GM21786 (cell line): ENCODE data around the gene LIFR.

Experiments
- ATAC-seq: cut with Tn5 transposase; IDR thresholded peaks from one replicate; pipeline ENCODE4 v1.9.1; 2021; ENCODE audit not compliant: unreplicated experiment

The LIFR gene

DNA sequence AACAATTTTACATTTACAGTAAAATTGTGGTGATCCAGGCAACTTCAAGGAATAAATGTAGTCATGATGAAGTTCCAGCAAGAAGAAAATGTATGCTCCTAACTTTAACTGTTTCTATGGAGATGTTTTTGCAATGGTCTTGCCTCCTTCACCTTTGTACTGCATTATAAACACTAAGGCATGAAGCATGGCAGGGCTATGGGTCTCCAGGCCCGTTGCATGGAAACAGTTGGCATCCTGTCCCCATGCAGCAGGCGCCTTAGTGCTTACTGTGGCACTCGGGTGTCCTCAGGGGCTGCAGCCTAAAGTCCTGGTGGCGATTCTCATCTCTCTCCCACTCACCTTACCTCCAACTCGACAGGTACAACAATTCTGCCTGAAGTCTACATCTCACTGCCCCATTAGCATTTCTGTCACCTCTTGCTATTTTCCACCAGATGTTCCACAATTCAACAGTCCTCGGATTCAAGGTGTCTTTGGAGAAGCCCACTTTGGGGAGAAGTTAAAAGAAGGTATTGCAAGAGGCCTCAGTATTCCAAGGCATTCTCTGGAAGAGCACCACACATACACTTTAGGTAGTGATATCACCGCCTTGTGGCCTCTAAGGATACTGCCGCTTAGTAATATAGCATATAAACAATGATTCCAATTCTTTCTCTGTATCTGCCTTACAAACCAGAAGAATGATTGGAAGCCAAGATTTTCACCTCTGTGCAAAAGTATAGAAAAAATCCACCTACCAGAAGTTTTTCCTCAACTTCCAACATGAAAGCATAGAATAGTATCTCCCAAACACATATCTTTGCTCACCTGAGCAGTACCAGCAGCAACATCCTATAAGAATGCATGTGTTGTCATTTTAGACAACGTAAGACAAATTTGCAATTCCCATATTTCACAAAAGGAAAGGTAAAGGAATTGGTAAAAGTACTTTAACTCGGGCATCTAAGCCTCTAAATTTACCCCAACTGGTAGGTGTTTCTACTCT, 5.1 kb downstream of the LIFR start:
- ATAC-seq = peak; percentile 58

DNA sequence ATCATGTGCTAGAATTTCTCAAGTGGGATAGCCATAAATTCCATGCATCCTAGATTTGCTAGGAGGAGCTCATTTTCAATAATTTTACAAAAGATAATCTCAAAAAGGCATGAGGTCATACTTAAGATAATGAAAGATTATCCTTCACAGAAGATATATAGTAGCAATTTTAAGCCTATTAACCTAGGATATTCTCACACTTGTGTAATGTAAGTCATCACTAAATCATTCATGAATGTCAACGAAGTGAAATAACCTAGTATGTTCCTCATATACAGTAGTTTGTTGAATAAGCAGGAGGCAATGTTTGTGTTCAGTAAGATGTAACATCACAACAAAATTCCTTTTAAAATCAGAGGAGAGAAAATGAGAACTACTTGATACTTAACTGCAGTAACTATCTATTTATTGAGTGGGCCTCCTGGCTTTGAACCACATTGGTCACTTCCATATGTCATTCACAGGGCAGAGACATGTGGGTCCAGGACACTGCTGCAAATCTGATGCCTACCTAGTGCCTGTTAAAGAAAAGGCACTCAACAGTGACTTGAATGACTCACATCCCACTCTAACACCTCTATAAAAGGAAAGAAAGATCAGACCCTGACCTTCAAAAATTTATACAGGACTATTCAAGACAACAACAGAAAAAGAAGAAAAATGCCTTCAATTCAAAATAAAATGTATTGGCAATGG, 8.2 kb downstream of the LIFR start:
- no peak for ATAC-seq

DNA sequence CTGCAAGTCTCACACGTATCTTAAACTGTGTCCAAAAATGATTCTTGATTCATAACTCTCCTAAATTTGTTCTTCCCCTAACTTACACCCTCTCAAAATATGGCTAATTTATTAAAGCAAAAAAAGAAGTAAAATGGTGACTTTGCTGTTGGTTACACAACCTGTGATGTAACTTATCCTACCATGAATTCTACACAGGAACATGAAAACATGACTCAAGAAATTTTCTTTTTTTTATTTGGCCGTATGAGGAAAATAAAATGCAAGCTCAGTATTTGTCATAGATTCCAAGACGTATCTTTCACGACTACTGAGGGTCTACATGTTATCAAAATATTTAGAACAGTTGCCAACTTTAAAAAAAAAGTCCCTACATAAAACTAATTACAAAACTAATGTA, 9.2 kb downstream of the LIFR start:
- no peak for ATAC-seq

DNA sequence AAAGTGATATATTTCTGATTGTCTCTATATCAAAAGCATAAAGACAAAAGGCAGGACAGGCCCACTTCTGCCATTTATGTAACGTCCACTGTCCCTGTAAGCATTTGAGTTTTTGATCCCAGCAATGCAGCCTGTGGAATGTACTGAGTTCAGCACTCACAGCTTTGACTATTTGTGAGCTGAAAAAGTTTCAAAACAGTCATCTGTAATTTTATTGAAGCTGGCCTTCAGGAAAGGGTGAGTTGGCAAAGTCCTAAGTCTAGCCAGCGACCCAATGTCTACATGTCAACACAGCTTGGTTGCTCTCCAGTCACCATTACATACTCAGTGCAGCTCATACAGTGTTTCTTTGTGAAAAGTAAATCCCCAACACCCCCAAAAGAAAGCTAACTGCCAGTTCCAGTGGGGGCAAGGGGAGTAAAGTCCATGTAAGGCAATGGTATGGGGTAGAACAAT, 9.7 kb downstream of the LIFR start:
- no peak for ATAC-seq

GRCh38 chr5:38543886-38544285, 12.6 kb downstream of the LIFR start:
- ATAC-seq = no peak

DNA sequence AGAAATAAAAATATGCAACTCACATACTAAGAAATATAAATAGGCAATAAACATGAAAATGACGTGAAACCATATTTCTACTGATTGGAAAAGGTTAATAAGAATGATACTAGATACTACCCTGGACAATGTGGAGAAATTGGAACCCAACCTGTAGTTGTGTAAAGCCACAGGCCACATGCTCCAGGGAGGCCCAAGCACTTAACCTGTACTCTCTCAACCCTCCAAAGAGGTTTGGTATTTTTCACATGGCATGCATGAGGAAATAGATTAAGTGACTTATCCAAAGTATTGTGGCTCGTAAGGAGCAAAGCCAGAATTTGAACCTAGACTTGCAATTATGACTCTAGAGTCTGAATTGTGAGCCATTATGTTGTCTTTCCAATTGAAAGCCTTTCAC, 13.4 kb downstream of the LIFR start:
- no peak for ATAC-seq

- no peak for ATAC-seq
Observed at GRCh38 chr5:38541174-38541725, 15.2 kb downstream of the LIFR start.

DNA sequence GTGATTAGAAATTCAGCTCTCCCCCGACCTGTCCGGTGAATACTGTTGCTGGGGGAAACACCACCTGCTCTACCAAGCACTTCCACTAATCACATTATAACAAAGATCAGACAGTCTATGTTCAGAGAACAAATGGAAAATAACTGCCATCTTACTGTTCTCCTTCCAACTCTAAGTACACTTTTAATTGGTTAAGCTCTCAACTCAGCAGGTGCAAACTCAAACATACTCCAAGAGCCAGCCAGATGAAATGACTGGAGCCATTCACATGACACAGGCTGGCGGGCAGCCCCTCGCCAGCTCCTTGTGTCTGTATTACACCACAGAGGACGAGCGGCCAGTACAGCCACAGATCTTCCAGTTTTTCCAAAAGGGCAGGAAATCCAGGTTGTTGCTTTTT, 16.1 kb downstream of the LIFR start:
- no peak for ATAC-seq

GRCh38 chr5:38538161-38538560, 18.3 kb downstream of the LIFR start:
- no peak for ATAC-seq

GRCh38 chr5:38537505-38537904, 18.9 kb downstream of the LIFR start:
- ATAC-seq = no peak

DNA sequence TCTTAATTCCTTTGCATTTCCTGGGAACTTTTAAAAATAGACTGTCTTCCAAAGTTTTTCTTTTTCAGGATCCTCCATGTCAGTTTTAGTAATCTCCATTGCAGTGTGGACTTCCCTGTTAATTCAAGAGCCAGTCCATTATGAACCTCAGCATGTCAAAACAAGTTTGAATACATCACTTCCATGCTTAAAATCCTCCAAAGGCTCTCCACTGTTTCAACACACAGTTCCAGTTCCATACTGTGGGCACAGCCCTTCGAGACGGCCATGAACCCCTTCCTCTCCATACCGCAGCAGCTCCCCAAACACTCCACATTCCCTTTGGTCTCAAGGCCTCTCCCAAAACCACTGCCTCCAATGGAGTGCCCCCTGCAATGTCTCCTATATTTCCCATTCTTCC, 19.5 kb downstream of the LIFR start:
- no peak for ATAC-seq

- ATAC-seq = no peak
Observed at GRCh38 chr5:38535845-38536244, 20.6 kb downstream of the LIFR start.

DNA sequence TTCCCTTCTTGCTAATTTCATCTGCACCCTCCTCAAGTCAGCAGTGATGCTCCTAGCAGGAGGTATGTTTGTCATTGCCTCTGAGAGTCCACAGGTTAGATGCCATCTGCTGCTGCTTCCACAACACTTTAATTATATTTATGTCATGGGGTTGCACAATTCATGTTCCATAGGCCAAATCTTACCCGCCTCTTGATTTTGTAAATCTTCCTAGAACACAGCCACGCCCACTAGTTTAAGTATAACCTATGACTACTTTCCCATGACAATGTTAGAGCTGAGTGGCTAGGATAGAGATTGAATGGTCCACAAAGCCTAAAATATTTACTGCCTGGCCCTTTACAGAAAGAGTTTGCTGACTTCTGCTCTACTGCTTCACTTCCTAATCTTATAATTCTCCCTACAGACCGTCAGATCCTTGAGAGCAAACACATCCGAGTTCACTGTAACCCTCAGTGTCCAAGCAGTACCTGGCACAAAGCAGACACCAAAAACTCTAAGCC, 21.1 kb downstream of the LIFR start:
- no peak for ATAC-seq

- no peak for ATAC-seq
Observed at GRCh38 chr5:38534156-38534453, 22.3 kb downstream of the LIFR start.

DNA sequence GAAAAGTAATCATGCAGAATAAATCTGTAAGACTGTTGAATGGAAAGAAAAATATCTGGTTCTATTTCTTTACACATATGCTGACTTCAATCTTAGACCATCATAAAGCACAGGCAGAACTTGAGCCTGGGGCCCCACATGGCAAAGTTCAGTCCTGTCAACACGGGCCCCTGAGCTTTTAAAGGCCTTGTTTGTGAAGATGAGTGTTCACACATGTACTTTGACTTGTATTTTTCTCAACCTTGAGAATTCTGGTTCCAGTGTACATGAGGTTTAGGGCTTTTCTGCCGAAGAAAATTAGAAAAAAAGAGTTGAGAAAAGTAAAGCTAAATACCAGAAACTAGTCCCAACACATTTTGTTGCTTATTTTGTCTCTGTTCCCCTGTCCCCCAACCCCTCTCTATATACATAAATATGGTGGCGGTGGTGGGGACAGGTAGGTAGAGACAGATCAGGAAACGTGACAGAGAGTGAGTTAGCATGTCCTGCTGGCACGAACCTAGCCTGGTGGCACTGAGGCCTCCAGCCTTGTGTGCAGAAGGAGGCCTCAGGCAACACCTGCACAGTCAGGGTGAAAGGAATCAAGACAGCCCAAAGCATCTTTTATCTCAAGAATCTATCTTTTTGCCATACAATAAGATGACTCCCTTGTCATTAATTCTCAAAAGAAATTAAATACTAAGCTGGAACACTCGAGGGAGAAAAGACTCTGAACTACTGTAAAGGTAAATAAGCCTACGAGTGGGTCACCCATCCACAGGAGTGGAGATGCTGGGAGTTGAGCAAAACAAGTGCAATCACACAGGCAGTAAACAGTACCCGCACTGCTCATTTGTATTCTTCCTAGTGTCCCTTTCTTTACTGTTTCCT, 22.9 kb downstream of the LIFR start:
- no peak for ATAC-seq

GRCh38 chr5:38532165-38532669, 24.2 kb downstream of the LIFR start:
- no peak for ATAC-seq

DNA sequence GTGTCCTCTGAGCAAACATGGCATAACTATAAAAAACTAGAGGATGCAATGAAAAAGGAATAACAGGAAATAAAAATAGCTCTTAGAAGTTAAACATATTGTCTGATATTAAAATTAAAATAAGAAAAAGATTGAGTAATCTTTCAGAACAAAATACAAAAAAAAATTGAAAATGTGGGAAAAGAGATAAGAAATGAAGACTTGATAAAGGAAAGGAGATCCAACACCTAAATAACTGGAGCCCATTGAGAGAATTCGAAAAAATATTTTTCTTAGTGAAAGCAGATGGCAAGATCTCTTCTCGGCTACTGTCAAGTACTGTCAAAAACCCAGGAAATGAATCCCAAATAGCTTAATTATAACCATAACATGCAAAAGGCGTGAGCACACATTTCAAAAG, 24.9 kb downstream of the LIFR start:
- no peak for ATAC-seq

GRCh38 chr5:38529955-38530646, 26.3 kb downstream of the LIFR start:
- ATAC-seq = no peak

DNA sequence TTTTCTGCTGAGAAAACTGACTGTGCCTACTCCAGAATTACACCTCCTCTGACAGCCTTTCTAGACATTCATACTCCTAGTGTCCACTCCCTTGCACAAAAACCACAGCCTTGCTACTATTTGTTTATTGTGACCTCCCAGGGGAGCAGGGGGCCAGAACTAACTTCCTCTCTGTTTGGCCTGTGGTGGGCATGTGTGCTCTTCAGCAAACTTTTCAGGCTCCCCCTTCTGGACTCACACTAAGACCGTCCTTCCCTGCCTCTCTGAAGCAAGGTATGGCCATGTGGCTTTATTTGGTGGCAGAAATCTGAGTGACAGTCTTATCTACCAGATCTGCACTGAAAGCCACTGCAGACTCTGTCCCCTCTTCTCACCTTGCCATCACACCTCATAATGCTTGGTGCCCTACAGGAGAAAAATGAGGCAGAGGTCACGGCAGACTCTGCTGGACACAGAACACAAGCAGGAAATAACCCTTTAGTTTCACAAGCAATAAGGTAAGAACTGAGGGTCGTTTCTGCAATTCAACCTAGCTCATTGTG, 28.2 kb downstream of the LIFR start:
- no peak for ATAC-seq

GRCh38 chr5:38527475-38527874, 29.0 kb downstream of the LIFR start:
- ATAC-seq = no peak
